GM10266 (cell line): ENCODE data around the gene AQP6.

ENCODE experiments used
- DNase-seq: peaks from one replicate; pipeline ENCODE4 v3.0.0; 2012; ENCODE audit errors: extremely low spot score
- TF ChIP-seq, protein P1 (sequence below): IDR thresholded peaks from 2 replicates; pipeline ENCODE4 v1.5.1; 2012; ENCODE audit warnings: mild to moderate bottlenecking, low read depth; ENCODE audit not compliant: control insufficient read depth, insufficient read depth; ENCODE audit errors: missing control alignments

The AQP6 gene

DNA sequence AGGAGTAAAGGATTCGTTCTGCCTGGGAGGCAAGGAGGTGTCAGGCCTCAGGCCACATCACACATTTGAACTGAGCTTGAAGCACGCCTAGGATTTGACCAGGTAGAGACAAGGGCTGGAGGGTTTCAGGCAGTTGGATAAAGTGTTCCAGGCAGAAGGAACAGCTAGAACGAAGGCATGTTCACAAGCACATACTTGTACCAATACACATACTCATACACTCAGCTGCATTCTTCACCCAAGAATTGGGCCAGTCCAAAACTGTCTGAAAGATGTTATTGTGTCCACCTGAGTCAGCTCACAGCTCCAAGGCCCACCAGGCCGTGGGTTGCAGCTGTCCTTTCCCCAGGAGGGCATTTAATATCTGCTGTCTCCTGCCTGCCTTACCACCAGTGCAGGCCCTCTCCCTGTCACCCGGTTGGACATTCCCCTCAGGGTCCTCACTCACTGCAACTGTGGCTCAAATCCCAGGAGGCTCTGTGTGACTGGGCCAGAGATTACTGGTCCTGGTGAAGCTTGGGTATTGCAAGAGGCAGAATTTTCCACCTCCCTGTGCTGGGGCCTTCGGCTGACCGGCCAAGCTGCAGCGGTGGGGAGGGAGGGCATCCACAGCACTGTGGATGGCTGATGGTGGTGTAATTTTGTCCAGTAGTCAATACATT is 35.0 kb upstream of the AQP6 start:
- TF ChIP-seq, protein P1, sequence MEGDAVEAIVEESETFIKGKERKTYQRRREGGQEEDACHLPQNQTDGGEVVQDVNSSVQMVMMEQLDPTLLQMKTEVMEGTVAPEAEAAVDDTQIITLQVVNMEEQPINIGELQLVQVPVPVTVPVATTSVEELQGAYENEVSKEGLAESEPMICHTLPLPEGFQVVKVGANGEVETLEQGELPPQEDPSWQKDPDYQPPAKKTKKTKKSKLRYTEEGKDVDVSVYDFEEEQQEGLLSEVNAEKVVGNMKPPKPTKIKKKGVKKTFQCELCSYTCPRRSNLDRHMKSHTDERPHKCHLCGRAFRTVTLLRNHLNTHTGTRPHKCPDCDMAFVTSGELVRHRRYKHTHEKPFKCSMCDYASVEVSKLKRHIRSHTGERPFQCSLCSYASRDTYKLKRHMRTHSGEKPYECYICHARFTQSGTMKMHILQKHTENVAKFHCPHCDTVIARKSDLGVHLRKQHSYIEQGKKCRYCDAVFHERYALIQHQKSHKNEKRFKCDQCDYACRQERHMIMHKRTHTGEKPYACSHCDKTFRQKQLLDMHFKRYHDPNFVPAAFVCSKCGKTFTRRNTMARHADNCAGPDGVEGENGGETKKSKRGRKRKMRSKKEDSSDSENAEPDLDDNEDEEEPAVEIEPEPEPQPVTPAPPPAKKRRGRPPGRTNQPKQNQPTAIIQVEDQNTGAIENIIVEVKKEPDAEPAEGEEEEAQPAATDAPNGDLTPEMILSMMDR, result no peak
- no peak for DNase-seq

DNA sequence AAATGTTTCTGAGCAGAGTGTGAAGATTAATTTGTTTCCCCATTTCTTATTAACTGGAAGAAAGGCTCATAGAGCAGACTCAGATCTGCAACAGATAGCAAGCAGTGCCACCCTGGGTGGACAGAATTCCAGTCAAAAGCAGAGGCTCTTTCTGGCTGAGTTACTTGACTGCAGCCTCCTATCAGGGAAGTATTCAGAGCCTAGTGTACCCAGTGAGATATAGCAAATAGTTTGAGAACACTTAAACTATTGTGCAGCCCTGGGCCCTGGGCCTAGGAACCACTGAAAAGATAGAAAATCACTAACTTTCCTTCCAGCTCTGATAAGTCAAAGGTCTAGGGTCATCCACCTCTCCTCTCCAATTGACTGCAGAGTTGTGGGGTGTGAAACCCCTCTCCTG is 33.4 kb upstream of the AQP6 start:
- DNase-seq, result no peak
- TF ChIP-seq, protein P1, result no peak

DNA sequence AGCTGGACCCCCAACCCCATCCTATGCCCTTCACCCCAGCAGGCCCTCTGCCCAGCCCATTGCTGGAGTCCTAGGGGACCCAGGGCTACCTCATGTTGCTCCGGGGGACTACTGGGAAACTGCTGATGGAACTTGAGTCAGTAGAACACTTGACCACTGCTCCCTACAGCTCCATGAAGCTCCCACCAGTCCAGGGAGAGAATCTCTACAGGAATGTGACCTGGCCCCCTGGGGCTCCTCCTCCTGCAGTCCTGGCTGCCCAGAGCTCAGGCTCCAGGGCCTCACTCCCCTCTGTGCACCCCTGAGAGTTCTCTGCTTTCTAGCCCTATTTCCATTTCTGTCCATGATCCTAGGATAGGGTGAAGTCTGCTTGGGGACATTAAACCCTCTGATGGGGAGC is 33.0 kb upstream of the AQP6 start:
- DNase-seq, result no peak
- TF ChIP-seq, protein P1, result no peak

DNA sequence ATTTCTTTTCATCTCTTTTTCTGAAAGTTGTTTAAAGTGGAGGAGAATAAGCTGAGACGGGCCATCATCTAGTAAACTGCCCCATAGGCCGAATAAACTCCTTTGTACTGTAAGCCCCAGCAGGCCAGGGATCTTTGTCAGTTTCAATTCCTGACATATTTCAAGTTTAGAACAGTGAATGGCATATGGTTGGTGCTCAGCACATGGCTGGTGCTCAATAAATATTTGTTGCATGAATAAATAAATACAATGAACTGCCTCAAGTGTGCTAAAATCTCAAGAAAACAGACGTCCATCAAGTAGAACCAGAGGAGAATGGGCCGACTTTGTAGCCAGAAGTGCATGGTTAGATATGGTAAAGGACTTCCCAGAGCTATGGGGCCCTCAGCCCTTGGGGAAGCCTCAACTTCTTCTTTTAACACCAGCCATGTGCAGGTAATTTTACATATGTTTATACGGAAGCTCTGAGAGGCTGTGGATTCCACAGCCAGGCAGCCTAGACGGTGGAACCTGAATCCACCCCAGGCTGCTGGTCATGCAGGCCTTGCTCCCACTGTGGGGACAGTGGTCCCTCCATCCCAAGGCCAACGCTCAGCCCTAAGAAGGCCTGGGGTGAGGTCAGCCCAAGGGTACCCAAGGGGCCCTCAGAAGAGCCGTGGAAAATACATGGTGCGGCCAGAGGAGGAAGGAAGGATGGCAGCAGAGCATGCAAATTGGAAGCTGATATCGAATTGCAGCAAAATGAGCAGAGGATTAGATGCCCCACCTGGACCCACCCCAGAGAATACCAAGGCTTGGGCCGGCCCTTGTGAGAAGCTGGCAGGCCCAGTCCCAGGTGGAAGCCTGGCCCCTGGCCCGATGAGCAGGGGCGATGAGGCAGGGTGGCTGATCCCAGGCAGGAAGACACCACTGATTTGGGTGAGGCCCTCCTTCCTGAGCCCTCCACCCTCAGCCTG is 30.9 kb upstream of the AQP6 start:
- DNase-seq, result no peak
- TF ChIP-seq, protein P1, result no peak

DNA sequence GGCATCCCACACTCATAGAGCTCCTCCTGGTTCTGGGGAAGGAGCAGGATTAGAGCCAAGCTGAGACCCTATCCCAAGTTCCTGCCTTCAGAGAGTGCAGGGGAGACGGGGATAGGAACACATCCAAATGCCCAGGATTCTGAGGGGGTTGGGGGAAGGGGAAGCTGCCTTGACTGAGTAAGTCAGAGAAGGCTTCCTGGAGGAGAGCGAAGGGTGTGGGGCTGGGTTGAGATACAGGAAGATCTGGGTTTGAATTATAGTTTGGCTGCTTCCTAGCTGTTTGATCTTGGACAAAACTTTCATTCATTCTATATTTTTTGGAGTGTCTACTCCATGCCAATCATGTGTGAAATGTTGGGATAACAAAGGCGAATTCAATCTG is 30.2 kb upstream of the AQP6 start:
- no peak for DNase-seq
- TF ChIP-seq, protein P1, result no peak

DNA sequence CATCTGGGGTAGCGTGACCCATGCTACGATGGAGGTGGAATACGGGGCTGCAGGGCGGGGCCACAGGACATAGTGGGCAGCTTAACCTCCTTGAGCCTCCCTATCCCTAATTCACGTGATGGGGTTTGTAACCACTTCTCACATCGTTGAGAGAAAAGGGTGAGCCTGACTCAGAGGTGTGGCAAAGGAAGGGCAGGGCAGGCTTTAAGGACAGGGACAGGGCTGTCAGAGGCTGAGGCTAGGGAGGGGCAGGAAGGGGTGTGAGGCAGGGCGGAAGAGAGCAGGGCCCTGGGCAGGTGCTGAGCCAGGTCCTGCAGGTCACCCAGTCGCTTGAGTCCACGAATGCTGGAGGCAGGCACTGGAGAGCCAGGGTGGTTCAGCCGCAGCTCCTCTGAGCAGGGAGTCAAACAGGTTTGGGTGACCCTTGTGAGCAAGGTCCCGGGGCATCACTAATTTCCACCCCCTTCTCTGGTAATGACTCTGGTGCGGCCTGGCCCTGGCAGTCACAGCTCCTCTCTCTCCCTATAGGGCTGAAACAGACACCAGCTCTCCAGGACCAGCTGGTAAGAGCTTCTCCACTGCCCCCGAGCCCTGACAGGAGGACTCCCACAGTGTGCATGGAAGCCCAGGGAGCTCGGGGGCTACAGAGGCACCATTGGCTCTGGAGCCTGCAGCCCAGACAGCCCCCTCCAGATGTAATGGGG is 29.7 kb upstream of the AQP6 start:
- TF ChIP-seq, protein P1, result no peak
- DNase-seq, result no peak

DNA sequence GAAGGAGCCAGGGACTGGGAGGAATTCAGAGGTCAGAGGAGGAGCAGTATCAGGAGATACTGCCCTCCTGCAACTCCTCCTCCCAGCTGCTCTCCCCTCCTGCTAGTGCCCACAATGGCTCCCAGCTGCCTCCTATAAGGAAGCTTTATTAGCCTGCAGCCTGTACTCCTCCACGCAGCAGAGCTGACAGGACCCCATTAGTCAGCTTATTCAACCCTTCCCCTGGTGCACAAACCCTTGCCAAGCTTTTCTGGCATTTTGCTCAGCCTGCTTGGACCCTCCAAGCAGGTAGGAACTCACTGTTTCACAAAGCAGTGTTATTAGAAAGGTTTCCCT is 29.2 kb upstream of the AQP6 start:
- DNase-seq, result no peak

More for the DNA sequence above, 29.2 kb upstream of the AQP6 start:
- TF ChIP-seq, protein P1, result no peak
